GM20000 (cell line): ENCODE measurements around the gene ZNF91.
"Not testable (repeated sequence)": the region's sequence is repeated elsewhere in the genome, so short reads cannot be mapped to it uniquely, and the experiment has no call there.

Experiments
- DNase-seq: peaks from one replicate; pipeline ENCODE4 v3.0.0; 2012; ENCODE audit warnings: low spot score
- TF ChIP-seq, protein P1 (sequence below): IDR thresholded peaks from 2 replicates; pipeline ENCODE4 v1.5.1; 2012; ENCODE audit warnings: mild to moderate bottlenecking, control low read depth; ENCODE audit errors: extremely low read depth, missing control alignments

The ZNF91 gene

GRCh38 chr19:23346696-23347095 lies 48.6 kb downstream of the ZNF91 start:
- DNase-seq, result no peak
- TF ChIP-seq, protein P1, sequence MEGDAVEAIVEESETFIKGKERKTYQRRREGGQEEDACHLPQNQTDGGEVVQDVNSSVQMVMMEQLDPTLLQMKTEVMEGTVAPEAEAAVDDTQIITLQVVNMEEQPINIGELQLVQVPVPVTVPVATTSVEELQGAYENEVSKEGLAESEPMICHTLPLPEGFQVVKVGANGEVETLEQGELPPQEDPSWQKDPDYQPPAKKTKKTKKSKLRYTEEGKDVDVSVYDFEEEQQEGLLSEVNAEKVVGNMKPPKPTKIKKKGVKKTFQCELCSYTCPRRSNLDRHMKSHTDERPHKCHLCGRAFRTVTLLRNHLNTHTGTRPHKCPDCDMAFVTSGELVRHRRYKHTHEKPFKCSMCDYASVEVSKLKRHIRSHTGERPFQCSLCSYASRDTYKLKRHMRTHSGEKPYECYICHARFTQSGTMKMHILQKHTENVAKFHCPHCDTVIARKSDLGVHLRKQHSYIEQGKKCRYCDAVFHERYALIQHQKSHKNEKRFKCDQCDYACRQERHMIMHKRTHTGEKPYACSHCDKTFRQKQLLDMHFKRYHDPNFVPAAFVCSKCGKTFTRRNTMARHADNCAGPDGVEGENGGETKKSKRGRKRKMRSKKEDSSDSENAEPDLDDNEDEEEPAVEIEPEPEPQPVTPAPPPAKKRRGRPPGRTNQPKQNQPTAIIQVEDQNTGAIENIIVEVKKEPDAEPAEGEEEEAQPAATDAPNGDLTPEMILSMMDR, result no peak

DNA sequence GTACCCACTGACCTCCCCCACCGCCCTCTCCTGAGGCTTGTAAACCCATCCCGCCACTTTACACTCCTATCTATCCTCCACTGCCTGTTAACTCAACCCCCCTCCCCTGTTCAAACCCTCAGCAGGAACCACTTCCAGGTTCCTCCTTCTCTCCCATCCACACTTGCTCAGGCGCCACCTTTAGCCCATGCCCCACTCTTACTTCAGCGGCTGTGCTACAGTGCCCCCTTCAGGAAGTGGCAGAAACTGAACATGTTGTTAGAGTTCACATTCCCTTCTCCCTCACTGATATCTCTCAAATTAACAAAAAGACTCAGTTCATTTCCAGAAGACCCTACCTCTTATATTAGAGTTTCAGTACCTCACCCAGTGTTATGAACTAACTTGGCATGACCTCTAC lies 49.4 kb downstream of the ZNF91 start:
- DNase-seq, result no peak
- TF ChIP-seq, protein P1, result no peak

- TF ChIP-seq, protein P1, result no peak
- no peak for DNase-seq
Observed at GRCh38 chr19:23343434-23344010, 51.7 kb downstream of the ZNF91 start.

DNA sequence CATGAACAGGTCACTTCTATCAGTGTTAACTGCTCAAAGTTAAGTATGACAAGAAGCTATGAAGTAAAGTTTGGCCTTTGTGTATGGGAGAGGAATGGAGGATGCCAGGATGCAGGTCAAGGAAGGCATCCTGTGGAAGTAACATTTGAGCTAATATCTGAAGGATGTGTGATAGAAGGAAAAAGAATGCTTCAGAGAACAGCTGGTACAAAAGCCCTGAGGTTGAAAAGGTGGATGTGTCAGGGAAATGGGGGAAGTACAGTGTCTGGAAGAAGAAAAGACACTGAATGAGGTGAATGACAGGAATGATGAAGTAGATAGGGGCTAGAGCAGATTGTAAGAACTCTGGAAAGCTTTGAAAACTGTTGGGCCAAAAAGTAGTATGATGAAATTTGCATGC lies 67.1 kb downstream of the ZNF91 start:
- TF ChIP-seq, protein P1, result no peak
- DNase-seq, result no peak

DNA sequence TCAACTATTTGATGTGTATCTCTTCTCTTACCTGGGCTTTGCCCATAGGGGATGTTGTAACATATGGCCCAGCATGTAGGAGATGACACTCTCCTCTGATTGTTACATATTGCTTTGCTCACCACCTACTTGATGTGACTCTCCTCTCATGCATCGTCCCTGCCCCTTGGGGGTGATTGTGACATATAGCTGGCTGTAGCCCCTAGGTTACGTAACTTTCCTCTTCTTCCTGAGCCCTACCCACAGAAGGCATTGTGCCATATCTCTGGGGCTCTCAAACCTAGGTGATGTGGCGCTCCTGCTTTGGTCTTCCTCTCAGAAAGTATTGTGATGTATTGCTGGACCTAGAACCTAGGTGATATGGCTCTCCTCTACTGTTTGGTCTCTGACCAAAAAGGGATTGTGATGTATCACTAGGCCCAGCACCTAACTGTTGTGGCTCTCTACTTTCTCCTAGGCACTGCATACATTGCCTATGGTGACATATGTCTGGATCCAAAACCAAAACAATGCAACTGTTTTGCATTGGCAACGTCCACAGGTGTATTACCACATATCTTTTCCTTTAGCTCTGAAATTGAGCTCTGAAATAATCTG lies 73.2 kb downstream of the ZNF91 start:
- TF ChIP-seq, protein P1, result no peak

GRCh38 chr19:23321403-23321802 lies 73.9 kb downstream of the ZNF91 start:
- DNase-seq, result not testable (repeated sequence)

More for the DNA sequence above, 73.2 kb downstream of the ZNF91 start:
- DNase-seq, result no peak

DNA sequence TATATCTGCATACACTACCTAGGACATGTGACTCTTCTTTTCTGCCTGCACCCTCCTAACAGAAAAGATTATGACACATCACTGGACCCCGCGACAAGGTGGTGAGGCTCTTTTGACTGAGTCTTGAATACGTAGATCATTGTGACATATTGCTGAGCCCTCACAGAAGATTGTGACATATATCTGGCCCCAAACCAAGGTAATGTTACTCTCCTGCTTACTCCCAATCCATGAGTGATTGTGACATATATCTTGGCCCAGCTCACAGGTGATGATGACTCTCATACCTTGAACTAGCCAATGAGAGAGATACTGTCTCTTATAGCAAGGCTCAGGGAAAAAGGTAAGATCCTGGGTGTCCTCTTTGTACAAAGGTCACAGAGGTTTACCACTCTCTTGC lies 75.7 kb downstream of the ZNF91 start:
- not testable (repeated sequence) for DNase-seq

- not testable (repeated sequence) for DNase-seq
Observed at GRCh38 chr19:23318941-23319340, 76.3 kb downstream of the ZNF91 start.

- TF ChIP-seq, protein P1, result no peak
- DNase-seq, result no peak
Observed at GRCh38 chr19:23318143-23318542, 77.1 kb downstream of the ZNF91 start.
